ENCODE data around the gene CDKN1B. TPM values are rescaled to one million over a fixed set of nuclear protein-coding genes. Genes with fewer than 3 reads are reported as not detected.
A peak's percentile ranks its signal among the peaks of the same experiment; 100 is the strongest.

The CDKN1B gene
- total RNA-seq, 1 experiment from 2014 or later, result 25.9 TPM

DNA sequence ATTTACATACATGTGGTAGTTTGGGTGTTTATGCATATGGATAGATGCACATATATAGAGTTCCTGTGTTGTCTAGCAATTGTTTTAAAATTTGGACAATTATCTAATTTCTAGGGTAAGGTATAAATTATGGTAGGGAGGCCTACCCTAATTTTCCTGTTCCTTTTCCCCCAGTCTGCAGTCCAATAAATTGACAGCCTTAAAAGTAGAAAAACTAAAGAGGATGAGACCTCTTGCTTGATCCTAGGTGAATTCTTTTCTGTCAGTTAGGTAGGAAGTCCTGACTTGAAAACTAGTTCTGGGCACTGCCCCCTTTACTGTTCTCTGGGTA is 2.1 kb upstream of the CDKN1B start:
- ChIA-PET CTCF (interaction anchor here (2.6 kb wide), 1 partner anchor 22 kb away, joined by 12 read pairs; no protein-coding TSS in a partner anchor), POLR2A (no interaction called here)
- TF ChIP-seq SIN3A (IDR thresholded peaks at IDR 0.05; ENCODE audit: borderline replicate concordance, insufficient read depth, low read depth, low read length) (no peak), POLR2AphosphoS5 (IDR thresholded peaks at IDR 0.05; ENCODE audit: low read depth, low read length) (no peak), TCF7L2 (IDR thresholded peaks at IDR 0.05; ENCODE audit: low read depth, low read length) (no peak)
- TF ChIP-seq, protein P1, sequence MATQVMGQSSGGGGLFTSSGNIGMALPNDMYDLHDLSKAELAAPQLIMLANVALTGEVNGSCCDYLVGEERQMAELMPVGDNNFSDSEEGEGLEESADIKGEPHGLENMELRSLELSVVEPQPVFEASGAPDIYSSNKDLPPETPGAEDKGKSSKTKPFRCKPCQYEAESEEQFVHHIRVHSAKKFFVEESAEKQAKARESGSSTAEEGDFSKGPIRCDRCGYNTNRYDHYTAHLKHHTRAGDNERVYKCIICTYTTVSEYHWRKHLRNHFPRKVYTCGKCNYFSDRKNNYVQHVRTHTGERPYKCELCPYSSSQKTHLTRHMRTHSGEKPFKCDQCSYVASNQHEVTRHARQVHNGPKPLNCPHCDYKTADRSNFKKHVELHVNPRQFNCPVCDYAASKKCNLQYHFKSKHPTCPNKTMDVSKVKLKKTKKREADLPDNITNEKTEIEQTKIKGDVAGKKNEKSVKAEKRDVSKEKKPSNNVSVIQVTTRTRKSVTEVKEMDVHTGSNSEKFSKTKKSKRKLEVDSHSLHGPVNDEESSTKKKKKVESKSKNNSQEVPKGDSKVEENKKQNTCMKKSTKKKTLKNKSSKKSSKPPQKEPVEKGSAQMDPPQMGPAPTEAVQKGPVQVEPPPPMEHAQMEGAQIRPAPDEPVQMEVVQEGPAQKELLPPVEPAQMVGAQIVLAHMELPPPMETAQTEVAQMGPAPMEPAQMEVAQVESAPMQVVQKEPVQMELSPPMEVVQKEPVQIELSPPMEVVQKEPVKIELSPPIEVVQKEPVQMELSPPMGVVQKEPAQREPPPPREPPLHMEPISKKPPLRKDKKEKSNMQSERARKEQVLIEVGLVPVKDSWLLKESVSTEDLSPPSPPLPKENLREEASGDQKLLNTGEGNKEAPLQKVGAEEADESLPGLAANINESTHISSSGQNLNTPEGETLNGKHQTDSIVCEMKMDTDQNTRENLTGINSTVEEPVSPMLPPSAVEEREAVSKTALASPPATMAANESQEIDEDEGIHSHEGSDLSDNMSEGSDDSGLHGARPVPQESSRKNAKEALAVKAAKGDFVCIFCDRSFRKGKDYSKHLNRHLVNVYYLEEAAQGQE (IDR thresholded peaks at IDR 0.05; ENCODE audit: insufficient read depth in 1 of 2, low read depth in 2 of 2, low read length in 1 of 2), result no peak
- TF ChIP-seq, protein P2, sequence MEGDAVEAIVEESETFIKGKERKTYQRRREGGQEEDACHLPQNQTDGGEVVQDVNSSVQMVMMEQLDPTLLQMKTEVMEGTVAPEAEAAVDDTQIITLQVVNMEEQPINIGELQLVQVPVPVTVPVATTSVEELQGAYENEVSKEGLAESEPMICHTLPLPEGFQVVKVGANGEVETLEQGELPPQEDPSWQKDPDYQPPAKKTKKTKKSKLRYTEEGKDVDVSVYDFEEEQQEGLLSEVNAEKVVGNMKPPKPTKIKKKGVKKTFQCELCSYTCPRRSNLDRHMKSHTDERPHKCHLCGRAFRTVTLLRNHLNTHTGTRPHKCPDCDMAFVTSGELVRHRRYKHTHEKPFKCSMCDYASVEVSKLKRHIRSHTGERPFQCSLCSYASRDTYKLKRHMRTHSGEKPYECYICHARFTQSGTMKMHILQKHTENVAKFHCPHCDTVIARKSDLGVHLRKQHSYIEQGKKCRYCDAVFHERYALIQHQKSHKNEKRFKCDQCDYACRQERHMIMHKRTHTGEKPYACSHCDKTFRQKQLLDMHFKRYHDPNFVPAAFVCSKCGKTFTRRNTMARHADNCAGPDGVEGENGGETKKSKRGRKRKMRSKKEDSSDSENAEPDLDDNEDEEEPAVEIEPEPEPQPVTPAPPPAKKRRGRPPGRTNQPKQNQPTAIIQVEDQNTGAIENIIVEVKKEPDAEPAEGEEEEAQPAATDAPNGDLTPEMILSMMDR (IDR thresholded peaks at IDR 0.05), result no peak
- no peak for DNase-seq (ENCODE audit: low read depth, low spot score)
- Histone ChIP-seq H3K27ac (ENCODE audit: low read length) (peak overlapping the region; percentile 99), H3K4me3 (ENCODE audit: low read depth in 2 of 2, low read length in 2 of 2) (peak overlapping the region; percentile 34 to 72), H3K27me3 (ENCODE audit: control insufficient read depth, insufficient read depth, low read length) (no peaks in the 10 kb centered on the region), H3K4me1 (ENCODE audit: control insufficient read depth, insufficient read depth, low read length) (peaks cover 20% of the 10 kb centered on the region), H3K9me3 (ENCODE audit: control insufficient read depth, insufficient read depth, low read depth, low read length) (no peaks in the 10 kb centered on the region), H3K36me3 (ENCODE audit: control insufficient read depth, insufficient read depth, low read length) (peaks cover under 1% of the 10 kb centered on the region; the same call in 1 of the 2 replicates)
- no TSS peak for BruUV-seq (replicated peaks)
- intact Hi-C loops (cut with micrococcal nuclease; ENCODE audit: unreplicated experiment) (no loop called here), in situ Hi-C loops (cut with HindIII; ENCODE audit: low pct_unique_long_range_greater_than_20kb, low sequenced_read_pairs) (no loop called here)
- ATAC-seq, result no peak

DNA sequence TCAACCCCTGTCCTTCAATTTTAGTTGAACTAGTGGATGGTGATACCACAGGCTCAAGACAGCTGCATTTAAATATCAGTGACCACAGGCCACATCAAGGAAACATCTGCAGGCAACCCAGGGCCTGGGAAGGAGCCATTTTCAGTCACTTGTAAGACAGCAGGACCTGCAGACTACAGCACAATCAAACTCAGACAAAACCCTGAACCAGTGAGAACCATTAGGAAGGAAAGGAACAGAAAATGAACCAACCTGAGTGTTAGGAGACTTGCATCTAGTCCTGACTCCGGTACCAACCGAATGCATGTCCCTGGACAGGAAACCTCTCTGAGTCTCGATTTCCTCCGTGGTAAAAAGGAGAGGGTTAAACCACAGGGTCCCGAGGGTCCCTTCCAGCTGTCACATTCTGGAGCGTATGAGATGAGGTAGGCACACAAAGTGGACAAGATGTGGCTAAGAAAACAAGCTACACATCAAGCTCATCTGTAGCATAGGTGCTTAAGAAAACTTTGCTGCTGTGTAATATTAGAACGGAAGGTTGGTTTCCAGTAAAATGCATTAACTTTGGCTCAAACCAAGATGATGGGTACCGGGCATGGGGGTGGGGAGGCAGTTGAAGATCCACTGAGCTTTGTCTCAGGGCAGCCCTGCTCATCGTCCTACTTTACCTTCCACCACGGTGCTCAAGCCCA is 1.6 kb upstream of the CDKN1B start:
- intact Hi-C loops (cut with micrococcal nuclease; ENCODE audit: unreplicated experiment), result no loop called here
- no peaks in the 10 kb centered on the region for H3K9me3 ChIP-seq (ENCODE audit: control insufficient read depth, insufficient read depth, low read depth, low read length)
- H3K36me3 ChIP-seq (ENCODE audit: control insufficient read depth, insufficient read depth, low read length), result peaks cover 2% of the 10 kb centered on the region
- peak overlapping the region; percentile 72 to 93 for H3K4me3 ChIP-seq (ENCODE audit: low read depth in 2 of 2, low read length in 2 of 2)
- H3K27me3 ChIP-seq (ENCODE audit: control insufficient read depth, insufficient read depth, low read length), result no peaks in the 10 kb centered on the region
- ChIA-PET POLR2A (no interaction called here), CTCF (interaction anchor here (2.6 kb wide), 1 partner anchor 21 kb away, joined by 12 read pairs; no protein-coding TSS in a partner anchor)
- TF ChIP-seq, protein P2 (IDR thresholded peaks at IDR 0.05), result no peak
- no peak for TF ChIP-seq SIN3A (IDR thresholded peaks at IDR 0.05; ENCODE audit: borderline replicate concordance, insufficient read depth, low read depth, low read length)
- TF ChIP-seq TCF7L2 (IDR thresholded peaks at IDR 0.05; ENCODE audit: low read depth, low read length), result no peak
- no TSS peak for BruUV-seq (replicated peaks)
- H3K4me1 ChIP-seq (ENCODE audit: control insufficient read depth, insufficient read depth, low read length), result peaks cover 24% of the 10 kb centered on the region
- ATAC-seq, result no peak
- DNase-seq (ENCODE audit: low read depth, low spot score), result no peak
- in situ Hi-C loops (cut with HindIII; ENCODE audit: low pct_unique_long_range_greater_than_20kb, low sequenced_read_pairs), result no loop called here
- peak overlapping the region; percentile 99 for H3K27ac ChIP-seq (ENCODE audit: low read length)
